A549 treated with dexamethasone at 1 μM for 4 hours (cell line): ENCODE data around the gene SRRM2. TPM values are rescaled to one million over a fixed set of nuclear protein-coding genes. Genes with fewer than 3 reads are reported as not detected.

ENCODE experiments used
- total RNA-seq: library from RNA; stranded (reverse); fragments of 200-300 nt; extraction: Qiagen RNA extraction; gene quantifications from 5 replicates; pipeline ENCODE4 v1.2.3, GENCODE V29; 2022

The SRRM2 gene
- 272 to 485 TPM (median 450 TPM) in 5 replicates for total RNA-seq

DNA sequence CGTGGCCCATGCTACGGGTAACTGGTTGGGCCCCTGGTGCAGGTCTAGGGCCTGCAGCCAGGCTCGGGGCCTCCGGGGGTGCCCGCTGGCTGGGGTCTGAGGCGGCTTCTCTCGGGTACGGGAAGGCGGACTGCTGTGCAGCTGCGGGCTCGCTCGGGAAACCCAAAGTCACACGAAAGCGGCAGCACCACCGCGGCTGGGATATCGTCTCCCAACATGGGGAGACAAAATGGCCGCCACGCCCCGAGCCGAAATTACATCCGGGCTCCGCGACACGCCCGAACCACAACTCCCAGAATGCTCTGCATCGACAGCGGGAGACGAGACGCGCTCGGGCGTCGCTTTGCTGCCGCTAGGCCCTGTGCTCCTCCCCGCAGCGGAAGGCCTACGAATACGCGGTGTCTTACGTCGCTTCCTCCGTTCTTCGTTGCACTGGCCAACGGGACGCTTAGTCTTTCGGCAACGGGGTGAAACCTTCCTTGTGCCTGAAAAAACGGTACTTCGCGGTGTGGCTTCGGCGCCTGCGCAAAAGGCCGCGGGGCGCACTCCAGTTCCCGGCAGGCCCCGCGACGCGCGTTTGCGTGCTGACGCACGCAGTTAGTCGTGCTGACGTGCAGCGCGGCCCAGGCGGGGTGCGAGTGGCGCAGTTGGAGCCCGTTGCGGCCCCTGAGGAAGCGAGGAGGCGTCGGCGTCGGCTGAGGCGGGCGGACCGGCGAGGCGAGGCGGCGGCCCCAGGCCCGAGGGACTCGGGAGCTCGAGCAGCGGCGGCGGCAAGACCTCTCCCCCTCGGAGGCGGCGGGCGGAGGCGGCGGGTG lies at the start of gene SRRM2:
Gene SRRM2 (plus strand): TSS at position 604 of the 815 bp plus-strand sequence. CDS start 3,727 bp downstream, outside the sequence.

GRCh38 chr16:2720064-2720457 lies 32.4 kb upstream of the SRRM2 start, which contains the start of gene PRSS27:
Gene PRSS27, minus strand, starts transcription at chr16:2720224. Its CDS starts 64 bp downstream, at chr16:2720160.

DNA sequence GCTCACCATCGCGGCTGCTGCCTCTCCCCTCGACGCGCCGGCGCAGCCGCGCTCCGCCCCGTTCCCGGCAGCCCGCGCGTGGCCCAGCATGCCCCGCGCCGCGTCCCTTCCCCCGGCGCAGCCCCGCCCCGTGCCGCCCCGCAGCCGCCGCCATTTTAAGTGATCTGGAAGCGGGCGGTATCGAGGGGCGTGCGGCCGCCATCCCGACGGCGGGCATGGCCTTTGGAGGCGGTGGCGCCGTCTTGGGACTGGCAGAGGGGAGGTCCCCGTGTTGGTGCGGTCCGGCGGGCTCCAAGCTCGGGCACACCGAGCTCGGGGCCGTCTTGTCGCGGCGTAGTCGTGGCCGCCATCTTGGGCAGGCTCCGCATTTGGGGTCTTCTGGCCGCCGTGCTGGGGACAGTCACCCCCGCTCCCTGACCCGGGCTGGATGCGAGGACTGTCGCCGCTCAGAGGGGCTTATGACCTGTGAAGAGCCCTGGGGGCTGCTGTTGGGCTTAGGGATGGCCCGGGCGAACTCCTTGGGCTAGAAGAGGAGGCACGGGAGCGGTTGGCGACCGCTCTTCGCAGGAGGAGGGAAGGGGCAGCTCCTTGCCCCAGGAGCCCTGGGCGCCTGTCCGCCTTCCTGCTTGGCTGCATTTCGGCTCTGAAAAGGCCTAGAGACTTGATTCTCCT lies 24.9 kb downstream of the SRRM2 start, which contains the start of gene ELOB:
Gene ELOB (minus strand): TSS at position 50 of the 672 bp plus-strand sequence. CDS start 41 bp downstream, at position 9.

DNA sequence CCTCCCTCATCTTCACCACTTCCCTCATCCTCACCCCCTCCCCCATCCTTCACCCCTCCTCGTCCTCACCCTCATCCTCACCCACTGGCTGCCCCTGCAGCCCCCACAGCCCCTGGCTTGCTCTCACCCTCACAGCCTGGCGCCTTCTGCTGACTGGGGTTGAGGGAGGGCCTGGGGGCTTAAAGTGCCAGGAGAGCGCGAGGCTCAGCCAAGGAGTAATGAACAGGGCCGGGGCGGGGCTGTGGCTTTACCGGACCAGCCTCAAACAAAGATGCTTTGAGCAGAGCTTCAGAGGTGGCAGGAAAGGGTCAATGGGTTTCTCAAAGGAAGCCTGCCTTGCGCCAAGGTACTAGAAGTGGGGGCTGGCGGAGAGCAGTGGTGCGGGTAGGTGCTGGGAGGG lies 35.0 kb downstream of the SRRM2 start, which contains the start of gene PRSS33:
Gene PRSS33 (minus strand): TSS at position 155 of the 400 bp plus-strand sequence. CDS start 1,013 bp downstream, outside the sequence.

GRCh38 chr16:2816751-2817339 lies 64.4 kb downstream of the SRRM2 start, which contains the start of gene PRSS21:
Gene PRSS21, plus strand, starts transcription at chr16:2817237. Its CDS starts 32 bp downstream, at chr16:2817269.

Other genes starting within 250 kb of the SRRM2 start
- gene ATP6V0C, start 238.7 kb upstream of the SRRM2 start, total RNA-seq: 131 to 329 TPM (median 265 TPM) in 5 replicates
- gene AMDHD2, start 232.3 kb upstream of the SRRM2 start, total RNA-seq: 14.7 to 22.9 TPM (median 19.9 TPM) in 5 replicates
- not detected in 5 replicates for gene CEMP1, start 221.2 kb upstream of the SRRM2 start, total RNA-seq
- 17.9 to 25.7 TPM (median 23.2 TPM) in 5 replicates for gene PDPK1, start 214.6 kb upstream of the SRRM2 start, total RNA-seq
- 34.6 to 43.4 TPM (median 42.9 TPM) in 5 replicates for gene KCTD5, start 70.1 kb upstream of the SRRM2 start, total RNA-seq
- gene PRSS27, start 32.4 kb upstream of the SRRM2 start, total RNA-seq: 1.1 to 2.4 TPM (median 1.5 TPM) in 5 replicates
- gene ELOB, start 24.6 kb downstream of the SRRM2 start, total RNA-seq: 421 to 531 TPM (median 462 TPM) in 5 replicates
- not detected in 5 replicates for gene PRSS33, start 34.9 kb downstream of the SRRM2 start, total RNA-seq
- gene PRSS41, start 45.8 kb downstream of the SRRM2 start, total RNA-seq: not detected in 5 replicates
- 0.18 to 0.19 TPM in 2 of 5 replicates, not detected in the others for gene PRSS21, start 64.6 kb downstream of the SRRM2 start, total RNA-seq
- 0.60 to 0.98 TPM (median 0.66 TPM) in 5 replicates for gene ZG16B, start 77.7 kb downstream of the SRRM2 start, total RNA-seq
- gene PRSS22, start 105.5 kb downstream of the SRRM2 start, total RNA-seq: 0.35 to 1.5 TPM (median 0.65 TPM) in 5 replicates
- 44.5 to 51.4 TPM (median 50.7 TPM) in 5 replicates for gene FLYWCH2, start 130.6 kb downstream of the SRRM2 start, total RNA-seq
- gene FLYWCH1, start 159.3 kb downstream of the SRRM2 start, total RNA-seq: 14.4 to 27.1 TPM (median 24.6 TPM) in 5 replicates
- gene KREMEN2, start 211.6 kb downstream of the SRRM2 start, total RNA-seq: 0.95 to 2.0 TPM (median 1.9 TPM) in 5 replicates
- 29.5 to 44.0 TPM (median 42.5 TPM) in 5 replicates for gene PAQR4, start 216.7 kb downstream of the SRRM2 start, total RNA-seq
- gene PKMYT1, start 227.8 kb downstream of the SRRM2 start, total RNA-seq: 57.1 to 92.9 TPM (median 85.4 TPM) in 5 replicates